Lung (tissue), 12 donors: ENCODE measurements around the gene IQSEC1. TPM values are rescaled to one million over a fixed set of nuclear protein-coding genes. Genes with fewer than 3 reads are reported as not detected.
A peak's percentile ranks its signal among the peaks of the same experiment; 100 is the strongest.

Source experiments
- ATAC-seq: fragments of 200-7000 bp; cut with Tn5 transposase; one replicate; pipeline ENCODE4 v1.9.1; 2020; ENCODE audit warnings: moderate number of reproducible peaks; ENCODE audit not compliant: insufficient read depth, low FRiP score
- DNase-seq, 3 donors: peaks; one replicate each; pipeline ENCODE4 v3.0.0-alpha.2; 2013 to 2017
- H3K27ac ChIP-seq, 2 donors: one replicate each; pipeline ENCODE4 v1.5.1; 2013; ENCODE audit warnings: mild to moderate bottlenecking in 2 of 2, moderate library complexity in 2 of 2, control low read depth in 1 of 2, inconsistent platforms in 1 of 2, low read depth in 1 of 2, low read length in 1 of 2
- H3K27me3 ChIP-seq, 3 donors: one replicate each; pipeline ENCODE4 v1.5.1; 2013; ENCODE audit warnings: low read length in 2 of 3; ENCODE audit not compliant: control insufficient read depth in 3 of 3, insufficient read depth in 3 of 3
- H3K36me3 ChIP-seq, 4 donors: one replicate each; pipeline ENCODE4 v1.5.1; 2013; ENCODE audit warnings: low read length in 4 of 4, mild to moderate bottlenecking in 1 of 4, moderate library complexity in 1 of 4; ENCODE audit not compliant: control insufficient read depth in 4 of 4, insufficient read depth in 4 of 4
- H3K4me1 ChIP-seq, 5 donors: one replicate each; pipeline ENCODE4 v1.5.1; 2013; ENCODE audit warnings: low read length in 5 of 5, mild to moderate bottlenecking in 2 of 5, moderate library complexity in 1 of 5; ENCODE audit not compliant: control insufficient read depth in 5 of 5, insufficient read depth in 5 of 5
- H3K4me3 ChIP-seq: one replicate; pipeline ENCODE4 v1.5.1; 2013; ENCODE audit warnings: mild to moderate bottlenecking, control low read depth, moderate library complexity
- H3K9ac ChIP-seq, 2 donors: one replicate each; pipeline ENCODE4 v1.5.1; 2013; ENCODE audit warnings: low read length in 2 of 2, control low read depth in 1 of 2; ENCODE audit not compliant: insufficient read depth in 1 of 2
- H3K9me3 ChIP-seq, 4 donors: one replicate each; pipeline ENCODE4 v1.5.1; 2013; ENCODE audit warnings: low read length in 3 of 4, mild to moderate bottlenecking in 1 of 4, moderate library complexity in 1 of 4; ENCODE audit not compliant: control insufficient read depth in 4 of 4, insufficient read depth in 3 of 4
- WGBS, 2 donors: extraction: QIAGEN DNeasy Blood & Tissue Kit; methylation state at CpG; one replicate each; pipeline ENCODE4 v1.1.7; 2013; 5-methylcytosine and 5-hydroxymethylcytosine counted together
- polyA plus RNA-seq, 2 donors: library from polyadenylated mRNA; stranded (reverse); fragments of 200-250 nt; gene quantifications; one replicate each; pipeline ENCODE4 v1.2.1, GENCODE V29; 2013
- total RNA-seq, 2 donors: library from RNA; depleted of rRNA in 1 of 2; stranded (reverse); fragments of >200 nt in 1 of 2; gene quantifications; one replicate each; pipeline ENCODE4 v1.2.1, GENCODE V29; 2014 to 2021
- TF ChIP-seq, protein P1 (sequence below): IDR thresholded peaks from 2 replicates; pipeline ENCODE4 v1.5.1; 2012; ENCODE audit warnings: mild to moderate bottlenecking; ENCODE audit errors: control extremely low read depth, extremely low read depth
- donor health status: control.
- donor health status: control.
- donor health status: Bipolar disorder and iron deficiency.
- donor health status: healthy.
- donor health status: DM: yes; HTN: yes; CAD: no.

IQSEC1 gene
- total and polyA plus RNA-seq, 4 donors = 13.9 to 69.1 (median 31.1) TPM

DNA sequence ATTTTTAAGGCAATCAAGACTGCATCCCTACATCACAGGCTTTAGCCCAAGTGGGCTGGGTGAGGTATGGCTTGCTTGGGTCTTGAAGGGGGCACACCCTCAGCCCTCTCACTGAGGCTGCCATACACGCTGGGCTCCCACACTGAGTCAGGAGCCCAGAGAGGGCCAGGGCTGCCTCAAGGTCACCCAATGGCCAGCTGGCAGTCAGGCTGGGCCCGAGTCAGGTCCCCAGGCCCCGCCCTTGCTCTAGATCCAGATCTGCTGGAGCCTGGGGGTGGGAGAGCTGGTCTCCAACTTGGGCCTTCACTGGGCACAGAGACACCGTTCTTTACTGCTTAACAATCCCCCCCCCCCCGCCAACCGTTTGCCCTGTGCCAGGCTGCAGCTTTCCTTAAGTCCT is 88.1 kb downstream of the IQSEC1 start:
- TF ChIP-seq, protein P1, sequence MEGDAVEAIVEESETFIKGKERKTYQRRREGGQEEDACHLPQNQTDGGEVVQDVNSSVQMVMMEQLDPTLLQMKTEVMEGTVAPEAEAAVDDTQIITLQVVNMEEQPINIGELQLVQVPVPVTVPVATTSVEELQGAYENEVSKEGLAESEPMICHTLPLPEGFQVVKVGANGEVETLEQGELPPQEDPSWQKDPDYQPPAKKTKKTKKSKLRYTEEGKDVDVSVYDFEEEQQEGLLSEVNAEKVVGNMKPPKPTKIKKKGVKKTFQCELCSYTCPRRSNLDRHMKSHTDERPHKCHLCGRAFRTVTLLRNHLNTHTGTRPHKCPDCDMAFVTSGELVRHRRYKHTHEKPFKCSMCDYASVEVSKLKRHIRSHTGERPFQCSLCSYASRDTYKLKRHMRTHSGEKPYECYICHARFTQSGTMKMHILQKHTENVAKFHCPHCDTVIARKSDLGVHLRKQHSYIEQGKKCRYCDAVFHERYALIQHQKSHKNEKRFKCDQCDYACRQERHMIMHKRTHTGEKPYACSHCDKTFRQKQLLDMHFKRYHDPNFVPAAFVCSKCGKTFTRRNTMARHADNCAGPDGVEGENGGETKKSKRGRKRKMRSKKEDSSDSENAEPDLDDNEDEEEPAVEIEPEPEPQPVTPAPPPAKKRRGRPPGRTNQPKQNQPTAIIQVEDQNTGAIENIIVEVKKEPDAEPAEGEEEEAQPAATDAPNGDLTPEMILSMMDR = no peak
- H3K4me1 ChIP-seq = peaks cover 0 to 12% (median 2%) of the 10 kb centered on the region in 5 donors
- no peaks in the 10 kb centered on the region for H3K36me3 ChIP-seq
- no peaks in the 10 kb centered on the region for H3K27me3 ChIP-seq
- H3K9ac ChIP-seq = no peak overlapping the region
- ATAC-seq = no peak
- no peak for DNase-seq
- peak overlapping the region in 1 of 2 donors; percentile 54 for H3K27ac ChIP-seq
- WGBS, 2 donors = 90 to 97% methylated on average over 6 of the region's 6 CpGs
- H3K9me3 ChIP-seq = no peaks in the 10 kb centered on the region
- no peak overlapping the region for H3K4me3 ChIP-seq

DNA sequence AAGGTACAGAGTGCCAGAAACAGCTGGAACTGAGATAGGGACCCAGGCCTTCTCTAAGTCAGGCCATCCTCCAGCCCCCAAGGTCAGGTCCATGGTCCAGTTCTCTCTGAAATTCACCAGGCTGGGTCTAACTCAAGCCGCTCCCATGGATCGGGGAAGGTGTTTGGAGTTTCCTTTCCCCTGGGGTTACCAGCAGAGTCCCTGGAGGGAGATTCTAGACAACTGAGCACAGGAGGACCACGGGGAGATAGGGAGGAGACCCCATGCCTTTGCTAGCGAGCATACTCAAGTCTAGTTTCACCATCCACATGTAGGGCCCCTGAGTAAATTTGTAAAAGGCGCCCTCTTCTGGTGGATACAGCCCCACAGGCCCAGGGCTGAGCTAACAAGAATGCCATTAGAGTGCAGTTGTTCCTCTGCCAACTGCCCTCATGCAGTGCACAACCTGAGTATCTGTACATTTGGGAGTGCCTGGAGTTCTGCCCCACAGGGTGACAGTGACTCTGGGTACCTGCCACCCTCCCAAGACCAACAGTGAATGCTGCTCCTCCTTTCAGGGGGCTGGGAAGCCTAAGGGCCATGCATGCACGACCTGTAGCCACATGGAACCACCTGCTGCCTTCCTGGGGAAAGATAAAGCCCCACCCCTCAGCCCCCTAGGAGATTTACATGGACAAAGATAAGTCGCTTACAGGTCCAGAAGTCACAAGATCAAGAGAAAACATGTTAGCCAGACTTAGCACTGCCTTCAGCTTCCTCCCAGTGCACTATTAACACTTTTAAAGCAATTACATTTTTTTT is 89.0 kb downstream of the IQSEC1 start:
- ATAC-seq (peak; percentile 73), DNase-seq (peak; percentile 72 to 81 (median 72))
- H3K9ac ChIP-seq = no peak overlapping the region
- no peaks in the 10 kb centered on the region for H3K36me3 ChIP-seq
- H3K27me3 ChIP-seq = no peaks in the 10 kb centered on the region
- H3K4me1 ChIP-seq = peaks cover 0 to 12% (median 2%) of the 10 kb centered on the region in 5 donors
- no peak overlapping the region for H3K4me3 ChIP-seq
- TF ChIP-seq, protein P1 = peak; percentile 79
- 52 to 53% methylated on average over 7 of the region's 7 CpGs for WGBS, 2 donors
- H3K9me3 ChIP-seq = no peaks in the 10 kb centered on the region
- no peak overlapping the region for H3K27ac ChIP-seq

DNA sequence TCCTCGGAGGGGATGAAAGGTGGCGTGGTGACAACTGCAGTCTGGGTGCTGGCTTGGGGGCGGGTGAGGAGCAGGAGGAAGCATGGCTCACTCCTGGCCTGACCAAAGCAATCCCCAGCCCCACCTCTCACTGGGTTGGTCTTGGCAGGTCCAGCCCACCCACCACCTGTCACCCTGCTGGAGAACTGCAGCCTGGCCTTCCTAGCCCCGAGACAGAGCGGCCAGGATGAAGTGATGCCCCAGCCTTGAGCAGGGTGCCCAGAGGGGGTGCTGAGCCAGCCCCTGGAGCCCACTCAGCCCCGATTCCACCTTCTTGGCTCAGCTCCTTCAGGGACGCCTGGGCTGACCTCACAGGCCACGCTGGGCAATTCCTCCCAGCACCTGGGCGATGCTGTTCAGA is 89.9 kb downstream of the IQSEC1 start:
- H3K36me3 ChIP-seq = no peaks in the 10 kb centered on the region
- H3K9ac ChIP-seq = no peak overlapping the region
- ATAC-seq (no peak), DNase-seq (no peak)
- peaks cover 0 to 12% (median 2%) of the 10 kb centered on the region in 5 donors for H3K4me1 ChIP-seq
- no peak overlapping the region for H3K4me3 ChIP-seq
- no peaks in the 10 kb centered on the region for H3K27me3 ChIP-seq
- 78 to 88% methylated on average over 9 of the region's 9 CpGs for WGBS, 2 donors
- TF ChIP-seq, protein P1 = no peak
- no peaks in the 10 kb centered on the region for H3K9me3 ChIP-seq
- H3K27ac ChIP-seq = no peak overlapping the region
